Measurements from ENCODE around the gene LSM10. TPM values are rescaled to one million over a fixed set of nuclear protein-coding genes. Genes with fewer than 3 reads are reported as not detected.

LSM10 gene
- total and polyA plus RNA-seq, 9 of the 15 experiments (the other 6 are each of a cell fraction or from before 2014, with no cell fraction given), result 13.2 to 146 (median 68.9) TPM

DNA sequence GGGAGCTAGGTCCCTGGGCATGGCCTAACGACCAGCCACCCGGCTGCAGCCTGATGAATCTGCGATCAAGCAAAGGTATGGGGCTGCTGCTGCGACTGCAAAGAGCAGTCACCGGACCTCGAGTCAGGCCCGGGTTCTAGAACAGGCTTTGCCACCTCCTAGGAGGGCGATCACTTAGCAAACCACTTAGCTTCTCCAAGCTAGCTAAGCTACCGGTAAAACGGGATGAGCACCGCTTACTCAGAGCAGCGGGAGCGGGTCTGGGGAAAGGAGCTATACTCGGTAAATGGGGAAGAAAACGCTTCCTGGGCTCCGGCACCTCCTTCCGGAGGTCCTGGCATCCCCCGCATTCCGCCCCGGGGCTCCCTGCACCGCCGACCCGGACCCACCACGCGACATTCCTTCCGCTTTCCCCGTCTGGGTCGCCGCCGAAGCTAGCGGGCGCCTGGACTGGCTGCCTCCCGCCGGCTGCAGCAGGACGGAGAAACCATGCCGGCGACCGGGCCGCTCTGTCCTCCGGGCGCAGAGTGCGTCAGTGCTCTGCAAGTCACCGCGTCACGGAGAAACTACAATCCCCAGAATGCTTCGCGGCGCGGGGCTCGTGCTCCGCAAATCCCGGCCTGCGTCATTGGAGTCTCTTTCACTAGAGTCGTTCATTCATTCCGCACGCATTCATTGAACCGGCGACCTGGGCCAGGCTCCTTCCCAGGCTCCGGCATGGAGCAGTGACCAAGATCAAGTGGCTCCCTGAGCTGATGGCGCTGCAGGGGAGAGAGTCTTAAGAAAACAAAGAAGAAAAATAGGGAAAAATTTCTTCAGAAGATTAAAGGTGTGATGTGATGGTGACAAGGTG lies at the start of gene LSM10 (continued):
- TF ChIP-seq MTA2 (IDR thresholded peaks at IDR 0.05; ENCODE audit: low read depth) (no peak), CAMTA2 (CRISPR knock-in tag; conservative IDR thresholded peaks at IDR 0.05) (no peak), MYBL2 (IDR thresholded peaks at IDR 0.05; ENCODE audit: low read depth) (no peak), MYBL2 (CRISPR knock-in tag; IDR thresholded peaks at IDR 0.05; ENCODE audit: borderline replicate concordance) (no peak), THRB (CRISPR knock-in tag; conservative IDR thresholded peaks at IDR 0.05) (no peak), PYGO2 (tag; IDR thresholded peaks at IDR 0.05) (no peak), CREM (IDR thresholded peaks at IDR 0.05; ENCODE audit: low read depth) (peak; percentile 97), RAD51 (IDR thresholded peaks at IDR 0.05; ENCODE audit: borderline replicate concordance, low read depth) (peak; percentile 50; the same call in 1 of the 2 replicates), ZNF274 (IDR thresholded peaks at IDR 0.05; ENCODE audit: borderline replicate concordance, low read depth, low read length) (no peak), NR4A1 (CRISPR knock-in tag; IDR thresholded peaks at IDR 0.05) (no peak), NR4A1 (tag; IDR thresholded peaks at IDR 0.05) (no peak), STAG1 (CRISPR knock-in tag; IDR thresholded peaks at IDR 0.05; ENCODE audit: borderline replicate concordance) (no peak), FOXA1 (IDR thresholded peaks at IDR 0.05; ENCODE audit: borderline replicate concordance) (no peak), LCOR (CRISPR knock-in tag; IDR thresholded peaks at IDR 0.05) (0 out of 2 replicates have a peak, but pooled peaks have one; percentile 8), ZNF764 (CRISPR knock-in tag; IDR thresholded peaks at IDR 0.05; ENCODE audit: low read depth) (no peak), ZFP1 (CRISPR knock-in tag; IDR thresholded peaks at IDR 0.05) (no peak), GATAD2B (IDR thresholded peaks at IDR 0.05; ENCODE audit: borderline replicate concordance) (no peak), ZNF263 (CRISPR knock-in tag; IDR thresholded peaks at IDR 0.05; ENCODE audit: borderline replicate concordance) (peak; percentile 86), GABPA (tag; conservative IDR thresholded peaks at IDR 0.05; ENCODE audit: low read depth) (peak; percentile 78), ZNF398 (CRISPR knock-in tag; IDR thresholded peaks at IDR 0.05) (no peak), L3MBTL2 (IDR thresholded peaks at IDR 0.05) (peak; percentile 70)
- TF ChIP-seq, protein P1, sequence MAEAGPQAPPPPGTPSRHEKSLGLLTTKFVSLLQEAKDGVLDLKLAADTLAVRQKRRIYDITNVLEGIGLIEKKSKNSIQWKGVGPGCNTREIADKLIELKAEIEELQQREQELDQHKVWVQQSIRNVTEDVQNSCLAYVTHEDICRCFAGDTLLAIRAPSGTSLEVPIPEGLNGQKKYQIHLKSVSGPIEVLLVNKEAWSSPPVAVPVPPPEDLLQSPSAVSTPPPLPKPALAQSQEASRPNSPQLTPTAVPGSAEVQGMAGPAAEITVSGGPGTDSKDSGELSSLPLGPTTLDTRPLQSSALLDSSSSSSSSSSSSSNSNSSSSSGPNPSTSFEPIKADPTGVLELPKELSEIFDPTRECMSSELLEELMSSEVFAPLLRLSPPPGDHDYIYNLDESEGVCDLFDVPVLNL (CRISPR knock-in tag; IDR thresholded peaks at IDR 0.05; ENCODE audit: low read depth), result 0 out of 2 replicates have a peak, but pooled peaks have one; percentile 36
- TF ChIP-seq, protein P2, sequence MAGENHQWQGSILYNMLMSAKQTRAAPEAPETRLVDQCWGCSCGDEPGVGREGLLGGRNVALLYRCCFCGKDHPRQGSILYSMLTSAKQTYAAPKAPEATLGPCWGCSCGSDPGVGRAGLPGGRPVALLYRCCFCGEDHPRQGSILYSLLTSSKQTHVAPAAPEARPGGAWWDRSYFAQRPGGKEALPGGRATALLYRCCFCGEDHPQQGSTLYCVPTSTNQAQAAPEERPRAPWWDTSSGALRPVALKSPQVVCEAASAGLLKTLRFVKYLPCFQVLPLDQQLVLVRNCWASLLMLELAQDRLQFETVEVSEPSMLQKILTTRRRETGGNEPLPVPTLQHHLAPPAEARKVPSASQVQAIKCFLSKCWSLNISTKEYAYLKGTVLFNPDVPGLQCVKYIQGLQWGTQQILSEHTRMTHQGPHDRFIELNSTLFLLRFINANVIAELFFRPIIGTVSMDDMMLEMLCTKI (IDR thresholded peaks at IDR 0.05; ENCODE audit: partially characterized antibody), result no peak

All from K562 (cell line).